ENCODE results near the gene CDCP2. TPM values are rescaled to one million over a fixed set of nuclear protein-coding genes. Genes with fewer than 3 reads are reported as not detected.

The CDCP2 gene
- total RNA-seq, 1 donor from 2014 or later = not detected

DNA sequence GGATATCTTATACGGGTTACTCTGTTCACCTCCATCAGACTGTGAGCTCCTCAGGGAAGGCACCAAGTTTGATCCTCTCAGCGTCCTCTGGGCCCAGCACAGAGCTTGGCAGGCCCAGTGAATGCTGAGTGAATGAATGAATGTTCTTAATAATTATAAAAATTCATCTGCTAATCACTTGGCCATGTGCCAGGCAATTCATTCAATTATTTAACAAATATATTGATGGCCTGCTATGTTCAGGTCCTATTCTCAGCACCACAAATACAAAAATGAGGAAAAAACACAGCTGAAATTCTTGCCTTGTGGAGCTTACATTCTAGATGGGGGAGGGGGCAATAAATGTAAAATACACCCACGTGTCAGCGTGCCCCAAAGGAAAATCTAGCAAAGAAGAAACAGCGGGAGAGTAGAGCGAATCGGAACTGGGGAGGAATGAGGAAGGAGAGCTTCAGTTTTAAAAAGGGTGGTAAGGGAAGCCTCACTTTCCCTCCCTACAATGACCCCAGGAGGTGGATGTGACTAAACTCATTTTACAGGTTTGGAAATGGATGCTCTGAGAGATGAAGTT, 15.8 kb downstream of the CDCP2 start:
- Mint-ChIP-seq H3K27ac (ENCODE audit: unreplicated experiment) (peak overlapping the region; percentile 93), H3K4me3 (ENCODE audit: unreplicated experiment) (peak overlapping the region; percentile 50), H3K27me3 (ENCODE audit: low read depth, unreplicated experiment) (peaks cover 3% of the 10 kb centered on the region), H3K4me1 (ENCODE audit: low read depth, unreplicated experiment) (peaks cover 25% of the 10 kb centered on the region), H3K36me3 (ENCODE audit: low read depth, unreplicated experiment) (no peaks in the 10 kb centered on the region), H3K9me3 (ENCODE audit: unreplicated experiment) (peaks cover 3% of the 10 kb centered on the region)
- Histone ChIP-seq H2AFZ (ENCODE audit: low read depth, low read length) (peak overlapping the region; percentile 71), H3K4me3 (ENCODE audit: insufficient read depth, low read depth, low read length) (no peak overlapping the region), H3K4me1 (ENCODE audit: insufficient read depth, low read length) (peaks cover 31% of the 10 kb centered on the region), H3K9me3 (ENCODE audit: insufficient read depth, low read depth, low read length) (no peaks in the 10 kb centered on the region), H3K27ac (ENCODE audit: low read depth, low read length) (peak overlapping the region; percentile 76), H4K20me1 (ENCODE audit: insufficient read depth, low read length) (no peaks in the 10 kb centered on the region), H3K4me2 (ENCODE audit: low read length) (peak overlapping the region; percentile 61), H3K79me2 (ENCODE audit: insufficient read depth, low read length) (no peaks in the 10 kb centered on the region), H3K27me3 (ENCODE audit: insufficient read depth, low read length) (no peaks in the 10 kb centered on the region), H3K36me3 (ENCODE audit: insufficient read depth, low read length) (no peaks in the 10 kb centered on the region), H3K9ac (ENCODE audit: low read length) (peak overlapping the region; percentile 42)
- DNase-seq (ENCODE audit: low read depth) = no peak
- FAIRE-seq = no peak
- TF ChIP-seq, protein P1, sequence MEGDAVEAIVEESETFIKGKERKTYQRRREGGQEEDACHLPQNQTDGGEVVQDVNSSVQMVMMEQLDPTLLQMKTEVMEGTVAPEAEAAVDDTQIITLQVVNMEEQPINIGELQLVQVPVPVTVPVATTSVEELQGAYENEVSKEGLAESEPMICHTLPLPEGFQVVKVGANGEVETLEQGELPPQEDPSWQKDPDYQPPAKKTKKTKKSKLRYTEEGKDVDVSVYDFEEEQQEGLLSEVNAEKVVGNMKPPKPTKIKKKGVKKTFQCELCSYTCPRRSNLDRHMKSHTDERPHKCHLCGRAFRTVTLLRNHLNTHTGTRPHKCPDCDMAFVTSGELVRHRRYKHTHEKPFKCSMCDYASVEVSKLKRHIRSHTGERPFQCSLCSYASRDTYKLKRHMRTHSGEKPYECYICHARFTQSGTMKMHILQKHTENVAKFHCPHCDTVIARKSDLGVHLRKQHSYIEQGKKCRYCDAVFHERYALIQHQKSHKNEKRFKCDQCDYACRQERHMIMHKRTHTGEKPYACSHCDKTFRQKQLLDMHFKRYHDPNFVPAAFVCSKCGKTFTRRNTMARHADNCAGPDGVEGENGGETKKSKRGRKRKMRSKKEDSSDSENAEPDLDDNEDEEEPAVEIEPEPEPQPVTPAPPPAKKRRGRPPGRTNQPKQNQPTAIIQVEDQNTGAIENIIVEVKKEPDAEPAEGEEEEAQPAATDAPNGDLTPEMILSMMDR (IDR thresholded peaks at IDR 0.05; ENCODE audit: insufficient read depth, low read depth, low read length) = no peak
- no peak for TF ChIP-seq EZH2 (IDR thresholded peaks at IDR 0.05; ENCODE audit: insufficient read depth, low read length)

DNA sequence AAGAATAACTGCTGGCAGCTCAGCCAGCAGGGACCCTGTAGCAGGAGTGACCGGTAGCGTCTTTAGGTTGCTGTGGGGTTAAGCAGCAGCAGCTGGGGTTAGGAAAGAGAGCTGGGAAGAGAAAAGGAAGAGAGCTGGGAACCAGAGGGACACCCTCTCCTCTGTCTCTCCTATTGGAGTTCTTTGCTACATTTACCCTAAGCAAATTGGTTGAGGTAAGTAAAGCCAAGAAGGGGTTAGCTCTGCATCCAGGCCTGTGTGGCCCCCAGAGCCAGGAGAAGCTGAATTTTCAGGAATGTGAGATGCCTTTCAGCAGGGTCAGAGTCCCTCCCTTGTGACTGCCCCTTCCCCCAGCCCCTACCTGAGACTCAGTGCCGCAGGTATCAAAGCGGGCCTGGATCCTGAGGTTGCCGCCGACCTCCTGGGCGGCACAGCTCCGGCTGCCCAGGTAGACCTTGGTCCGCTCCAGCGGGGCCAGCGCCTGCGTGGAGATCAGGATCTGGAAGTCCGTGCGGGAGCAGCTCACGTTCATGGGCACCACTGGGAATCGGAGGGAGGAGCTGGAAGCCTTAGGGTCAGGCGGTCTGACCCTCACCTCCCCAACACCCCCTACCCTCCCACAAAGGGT, 16.4 kb downstream of the CDCP2 start:
- Histone ChIP-seq H3K36me3 (ENCODE audit: insufficient read depth, low read length) (no peaks in the 10 kb centered on the region), H3K27ac (ENCODE audit: low read depth, low read length) (peak overlapping the region; percentile 76), H3K9ac (ENCODE audit: low read length) (peak overlapping the region; percentile 75), H3K4me1 (ENCODE audit: insufficient read depth, low read length) (peaks cover 31% of the 10 kb centered on the region), H3K27me3 (ENCODE audit: insufficient read depth, low read length) (no peaks in the 10 kb centered on the region), H4K20me1 (ENCODE audit: insufficient read depth, low read length) (no peaks in the 10 kb centered on the region), H2AFZ (ENCODE audit: low read depth, low read length) (peak overlapping the region; percentile 19), H3K9me3 (ENCODE audit: insufficient read depth, low read depth, low read length) (no peaks in the 10 kb centered on the region), H3K4me2 (ENCODE audit: low read length) (peak overlapping the region; percentile 31), H3K4me3 (ENCODE audit: insufficient read depth, low read depth, low read length) (no peak overlapping the region), H3K79me2 (ENCODE audit: insufficient read depth, low read length) (no peaks in the 10 kb centered on the region)
- DNase-seq (ENCODE audit: low read depth) = no peak
- TF ChIP-seq EZH2 (IDR thresholded peaks at IDR 0.05; ENCODE audit: insufficient read depth, low read length) = no peak
- TF ChIP-seq, protein P1 (IDR thresholded peaks at IDR 0.05; ENCODE audit: insufficient read depth, low read depth, low read length) = no peak
- no peak for FAIRE-seq
- H3K36me3 Mint-ChIP-seq (ENCODE audit: low read depth, unreplicated experiment) = no peaks in the 10 kb centered on the region
- H3K9me3 Mint-ChIP-seq (ENCODE audit: unreplicated experiment) = peaks cover 3% of the 10 kb centered on the region
- peaks cover 25% of the 10 kb centered on the region for H3K4me1 Mint-ChIP-seq (ENCODE audit: low read depth, unreplicated experiment)
- peak overlapping the region; percentile 90 for H3K27ac Mint-ChIP-seq (ENCODE audit: unreplicated experiment)
- H3K4me3 Mint-ChIP-seq (ENCODE audit: unreplicated experiment) = peak overlapping the region; percentile 47
- peaks cover 8% of the 10 kb centered on the region for H3K27me3 Mint-ChIP-seq (ENCODE audit: low read depth, unreplicated experiment)
